SU-DHL-6 (cell line): Measurements from ENCODE around the gene DNAJC8.

Experiments used
- H2AFZ ChIP-seq: fragments of 200-600 bp; sonication (generic); 2 replicates; pipeline ENCODE4 v1.6.1; 2014; ENCODE audit warnings: low read depth, mild to moderate bottlenecking, moderate library complexity, mixed read lengths, antibody characterized with exemption, low read length; ENCODE audit not compliant: severe bottlenecking
- H3F3A ChIP-seq: fragments of 200-600 bp; shearing (Covaris generic); 2 replicates; pipeline ENCODE4 v1.6.0; 2016; ENCODE audit warnings: antibody characterized with exemption, mild to moderate bottlenecking; ENCODE audit not compliant: insufficient read depth
- H3K27ac ChIP-seq: fragments of 200-600 bp; sonication (generic); 2 replicates; pipeline ENCODE4 v1.5.1; 2016; ENCODE audit warnings: low read depth, mild to moderate bottlenecking, low read length, moderate library complexity, mixed read lengths
- H3K27me3 ChIP-seq: fragments of 200-600 bp; sonication (generic), shearing (Covaris generic); 2 replicates; pipeline ENCODE4 v1.6.0; 2014; ENCODE audit warnings: mild to moderate bottlenecking, low read length
- H3K36me3 ChIP-seq: fragments of 200-600 bp; sonication (generic); 2 replicates; pipeline ENCODE4 v1.6.1; 2014; ENCODE audit warnings: mild to moderate bottlenecking, low read length, mixed read lengths
- H3K4me2 ChIP-seq: fragments of 300-600, 200-600 bp; shearing (Covaris generic), sonication (generic); 2 replicates; pipeline ENCODE4 v1.6.0; 2014; ENCODE audit warnings: low read length, low read depth, mild to moderate bottlenecking; ENCODE audit not compliant: poor library complexity, severe bottlenecking
- H3K4me3 ChIP-seq: fragments of 200-600 bp; sonication (generic); 2 replicates; pipeline ENCODE4 v1.5.1; 2014; ENCODE audit warnings: antibody characterized with exemption, low read length, mild to moderate bottlenecking, mixed read lengths; ENCODE audit not compliant: insufficient read depth, poor library complexity, severe bottlenecking
- H3K79me2 ChIP-seq: fragments of 200-600 bp; sonication (generic); 2 replicates; pipeline ENCODE4 v1.6.1; 2014; ENCODE audit warnings: mild to moderate bottlenecking, low read length, moderate library complexity; ENCODE audit not compliant: insufficient read depth
- H3K9ac ChIP-seq: fragments of 200-600 bp; sonication (generic); 2 replicates; pipeline ENCODE4 v1.7.0; 2014; ENCODE audit warnings: mild to moderate bottlenecking, low read length
- H3K9me2 ChIP-seq: fragments of 200-600 bp; sonication (generic); replicated peaks from 2 replicates; pipeline ENCODE4 v1.6.1; 2014; ENCODE audit warnings: low read length; ENCODE audit not compliant: insufficient read depth
- H3K9me3 ChIP-seq: fragments of 200-600 bp; sonication (generic); 2 replicates; pipeline ENCODE4 v1.6.1; 2014; ENCODE audit warnings: low read length, mixed read lengths; ENCODE audit not compliant: insufficient read depth
- H4K20me1 ChIP-seq: fragments of 200-600 bp; sonication (generic); 2 replicates; pipeline ENCODE4 v1.6.1; 2014; ENCODE audit warnings: low read depth, mild to moderate bottlenecking, antibody characterized with exemption, low read length, moderate library complexity, mixed read lengths
- EZH2phosphoT487 ChIP-seq: fragments of 200-600 bp; sonication (generic), shearing (Covaris generic); conservative IDR thresholded peaks from 2 replicates; pipeline ENCODE4 v1.6.1; 2018; ENCODE audit warnings: mild to moderate bottlenecking, antibody characterized with exemption, low read length, moderate library complexity, mixed read lengths
- TF ChIP-seq, protein P1 (sequence below): fragments of 200-600 bp; sonication (generic); IDR thresholded peaks from one replicate; pipeline ENCODE4 v1.5.1; 2017; ENCODE audit warnings: antibody characterized with exemption, mild to moderate bottlenecking, low read length, moderate library complexity; ENCODE audit not compliant: insufficient read depth, poor library complexity, severe bottlenecking

Gene DNAJC8

DNA sequence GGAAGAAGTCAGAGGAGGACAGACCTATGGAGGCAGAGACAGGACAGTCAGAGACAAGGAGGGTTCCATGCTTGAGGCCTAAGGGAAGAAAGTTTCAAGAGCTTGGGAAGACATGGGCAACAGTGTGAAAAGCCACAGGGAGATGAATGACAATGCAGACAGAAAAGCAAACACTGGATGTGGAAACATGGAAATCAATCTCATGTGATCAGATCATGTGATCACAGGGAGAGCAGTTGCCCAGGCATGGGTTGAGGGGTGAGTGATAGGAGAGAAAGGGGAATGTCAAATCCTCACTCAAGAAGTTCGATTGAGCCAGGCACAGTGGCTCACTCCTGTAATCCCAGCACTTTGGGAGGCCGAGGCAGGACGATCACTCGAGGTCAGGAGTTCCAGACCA lies 73.6 kb downstream of the DNAJC8 start:
- Histone ChIP-seq H3K9me3 (no peaks in the 10 kb centered on the region), H3K36me3 (no peaks in the 10 kb centered on the region; the same call in 1 of the 2 replicates), H4K20me1 (no peaks in the 10 kb centered on the region), H3K9ac (no peak overlapping the region), H3K27ac (no peak overlapping the region), H3K4me3 (no peak overlapping the region), H3K79me2 (peaks cover 92% of the 10 kb centered on the region), H3K4me2 (no peak overlapping the region), H3K27me3 (no peaks in the 10 kb centered on the region), H3F3A (peaks cover 3% of the 10 kb centered on the region; the same call in 1 of the 2 replicates), H3K9me2 (no peaks in the 10 kb centered on the region), H2AFZ (no peak overlapping the region)
- TF ChIP-seq EZH2phosphoT487 = no peak
- TF ChIP-seq, protein P1, sequence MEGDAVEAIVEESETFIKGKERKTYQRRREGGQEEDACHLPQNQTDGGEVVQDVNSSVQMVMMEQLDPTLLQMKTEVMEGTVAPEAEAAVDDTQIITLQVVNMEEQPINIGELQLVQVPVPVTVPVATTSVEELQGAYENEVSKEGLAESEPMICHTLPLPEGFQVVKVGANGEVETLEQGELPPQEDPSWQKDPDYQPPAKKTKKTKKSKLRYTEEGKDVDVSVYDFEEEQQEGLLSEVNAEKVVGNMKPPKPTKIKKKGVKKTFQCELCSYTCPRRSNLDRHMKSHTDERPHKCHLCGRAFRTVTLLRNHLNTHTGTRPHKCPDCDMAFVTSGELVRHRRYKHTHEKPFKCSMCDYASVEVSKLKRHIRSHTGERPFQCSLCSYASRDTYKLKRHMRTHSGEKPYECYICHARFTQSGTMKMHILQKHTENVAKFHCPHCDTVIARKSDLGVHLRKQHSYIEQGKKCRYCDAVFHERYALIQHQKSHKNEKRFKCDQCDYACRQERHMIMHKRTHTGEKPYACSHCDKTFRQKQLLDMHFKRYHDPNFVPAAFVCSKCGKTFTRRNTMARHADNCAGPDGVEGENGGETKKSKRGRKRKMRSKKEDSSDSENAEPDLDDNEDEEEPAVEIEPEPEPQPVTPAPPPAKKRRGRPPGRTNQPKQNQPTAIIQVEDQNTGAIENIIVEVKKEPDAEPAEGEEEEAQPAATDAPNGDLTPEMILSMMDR = no peak

DNA sequence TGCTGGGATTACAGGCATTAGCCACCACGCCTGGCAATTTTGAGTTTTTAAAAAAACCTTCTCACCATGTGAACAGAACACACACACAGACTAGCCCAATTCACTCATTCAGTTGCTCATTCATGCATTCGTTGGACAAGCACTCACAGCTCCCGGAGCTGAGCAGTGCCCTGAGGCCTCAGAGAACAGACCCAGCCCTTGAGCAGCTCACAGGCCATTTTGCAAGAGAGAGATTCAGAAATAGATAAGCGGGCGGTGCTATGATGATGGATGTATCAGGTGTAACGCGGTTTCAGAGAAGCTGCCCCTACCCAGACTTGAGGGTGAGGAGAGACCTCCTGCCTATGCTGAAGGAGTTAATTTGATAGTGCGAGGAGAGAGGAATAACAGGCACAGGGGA lies 74.9 kb downstream of the DNAJC8 start:
- Histone ChIP-seq H3K79me2 (peaks cover 92% of the 10 kb centered on the region), H3K9me2 (no peaks in the 10 kb centered on the region), H4K20me1 (no peaks in the 10 kb centered on the region), H3K9ac (no peak overlapping the region), H3K36me3 (no peaks in the 10 kb centered on the region), H2AFZ (no peak overlapping the region), H3K27me3 (no peaks in the 10 kb centered on the region), H3K4me2 (no peak overlapping the region), H3F3A (peaks cover 5% of the 10 kb centered on the region; the same call in 1 of the 2 replicates), H3K27ac (no peak overlapping the region), H3K9me3 (no peaks in the 10 kb centered on the region), H3K4me3 (no peak overlapping the region)
- no peak for TF ChIP-seq EZH2phosphoT487
- TF ChIP-seq, protein P1 = no peak

DNA sequence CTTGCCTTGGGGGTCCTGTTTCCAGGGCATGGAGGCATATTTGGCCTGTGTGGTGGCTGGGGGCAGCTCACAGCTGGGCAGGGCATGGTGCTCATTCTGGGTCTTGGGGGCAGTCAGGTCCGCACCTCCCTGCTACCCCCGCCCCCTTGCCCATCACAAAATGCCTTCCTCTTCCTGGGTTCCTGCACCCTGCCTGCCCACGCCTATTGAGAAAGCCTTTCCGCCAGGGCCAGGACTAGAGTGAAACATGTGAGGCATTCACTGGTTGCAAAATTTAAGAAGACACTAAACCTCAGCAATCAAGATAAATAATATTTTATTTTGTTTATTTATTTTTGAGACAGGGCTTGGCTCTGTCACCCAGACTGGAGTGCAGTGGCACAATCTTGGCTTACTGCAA lies 76.0 kb downstream of the DNAJC8 start:
- Histone ChIP-seq H2AFZ (no peak overlapping the region), H3F3A (peaks cover 13% of the 10 kb centered on the region), H3K27ac (0 out of 2 replicates have a peak overlapping the region, but pooled peaks have one; percentile 13), H3K4me3 (no peak overlapping the region), H4K20me1 (no peaks in the 10 kb centered on the region), H3K9me2 (no peaks in the 10 kb centered on the region), H3K9me3 (no peaks in the 10 kb centered on the region), H3K27me3 (no peaks in the 10 kb centered on the region), H3K36me3 (no peaks in the 10 kb centered on the region), H3K4me2 (no peak overlapping the region), H3K79me2 (peaks cover 91% of the 10 kb centered on the region), H3K9ac (no peak overlapping the region)
- no peak for TF ChIP-seq EZH2phosphoT487
- TF ChIP-seq, protein P1 = no peak
